NCI-H2029 (cell line): ENCODE data around the gene CHAF1B.

ENCODE experiments used
- DNase-seq: peaks from one replicate; lab custom pipeline; 2025; lab: John Stamatoyannopoulos, UW

Gene CHAF1B

GRCh38 chr21:36463991-36464390 lies 78.8 kb downstream of the CHAF1B start:
- DNase-seq = no peak

GRCh38 chr21:36464590-36464989 lies 79.4 kb downstream of the CHAF1B start:
- DNase-seq = no peak

GRCh38 chr21:36465478-36465877 lies 80.3 kb downstream of the CHAF1B start:
- no peak for DNase-seq

GRCh38 chr21:36466061-36466511 lies 80.9 kb downstream of the CHAF1B start:
- no peak for DNase-seq
